Superior temporal gyrus (tissue), 1 donor: ENCODE results near the gene ZDHHC11B.
A peak's percentile ranks its signal among the peaks of the same experiment; 100 is the strongest.
"Not testable (repeated sequence)": the region's sequence is repeated elsewhere in the genome, so short reads cannot be mapped to it uniquely, and the experiment has no call there.

ENCODE experiments used
- DNase-seq: peaks from one replicate; pipeline ENCODE4 v3.0.0-alpha.2; 2016; ENCODE audit errors: extremely low spot score

The ZDHHC11B gene, protein sequence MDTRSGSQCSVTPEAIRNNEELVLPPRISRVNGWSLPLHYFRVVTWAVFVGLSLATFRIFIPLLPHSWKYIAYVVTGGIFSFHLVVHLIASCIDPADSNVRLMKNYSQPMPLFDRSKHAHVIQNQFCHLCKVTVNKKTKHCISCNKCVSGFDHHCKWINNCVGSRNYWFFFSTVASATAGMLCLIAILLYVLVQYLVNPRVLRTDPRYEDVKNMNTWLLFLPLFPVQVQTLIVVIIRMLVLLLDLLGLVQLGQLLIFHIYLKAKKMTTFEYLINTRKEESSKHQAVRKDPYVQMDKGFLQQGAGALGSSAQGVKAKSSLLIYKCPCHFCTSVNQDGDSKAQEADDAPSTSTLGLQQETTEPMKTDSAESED

DNA sequence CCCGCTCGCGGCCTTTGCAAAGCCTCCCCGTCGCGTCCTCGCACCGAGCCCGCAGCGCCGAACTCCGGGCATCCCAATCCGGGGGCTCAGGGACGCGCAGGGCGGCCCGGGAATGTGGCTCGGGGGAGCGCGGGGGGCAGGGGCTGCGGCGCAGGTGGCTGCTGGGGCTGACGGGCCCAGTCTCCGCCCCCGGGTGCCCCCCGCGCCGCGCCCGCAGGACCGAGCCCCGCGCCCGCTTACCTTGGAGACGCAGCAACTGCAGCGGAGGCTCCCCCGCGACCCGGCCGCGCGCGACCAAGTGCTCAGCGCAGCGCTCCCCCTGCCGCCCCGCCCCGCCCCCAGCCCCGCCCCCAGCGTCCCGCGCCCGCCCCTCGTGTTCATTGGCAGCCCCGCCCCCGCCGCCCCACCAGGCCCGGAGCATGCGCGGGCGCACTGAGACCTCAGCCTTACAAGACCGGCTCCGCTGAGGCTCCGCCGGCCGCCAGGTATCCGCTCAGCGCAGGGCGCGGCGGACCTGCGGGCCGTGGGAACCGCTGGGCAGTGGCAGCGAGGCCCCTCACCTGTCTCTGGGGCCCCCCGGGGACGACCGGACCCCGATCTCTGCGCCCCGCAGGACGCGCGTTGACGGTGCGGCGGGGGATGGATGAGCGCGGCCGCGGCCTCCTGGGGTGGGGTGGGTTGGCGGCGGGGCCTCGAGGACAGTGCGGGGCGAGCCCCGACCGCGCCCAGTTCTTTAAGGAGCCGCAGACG, at the start of gene ZDHHC11B:
Gene ZDHHC11B, minus strand, starts transcription at position 302 of the 750 bp plus-strand sequence. CDS start 17,810 bp downstream, outside the sequence.
- DNase-seq, result peak; percentile 88

DNA sequence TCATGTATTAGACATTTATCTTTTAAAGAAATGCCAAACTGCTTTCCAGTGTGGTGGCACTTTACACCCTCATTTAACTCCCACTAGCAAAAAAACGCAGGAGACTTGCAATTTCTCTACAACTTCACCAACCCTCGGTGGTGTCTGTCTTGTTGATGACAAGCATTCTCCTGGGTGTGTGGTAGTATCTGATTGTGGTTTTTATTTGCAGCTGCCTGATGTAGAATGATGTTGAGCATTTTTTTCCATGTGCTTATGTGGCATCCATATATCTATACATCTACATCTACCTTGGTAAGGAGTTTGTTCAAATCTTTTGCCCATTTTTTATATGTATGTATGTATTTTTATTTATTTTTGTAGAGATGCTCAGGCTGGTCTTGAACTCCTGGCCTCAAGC, 49.5 kb upstream of the ZDHHC11B start:
- DNase-seq, result not testable (repeated sequence)

DNA sequence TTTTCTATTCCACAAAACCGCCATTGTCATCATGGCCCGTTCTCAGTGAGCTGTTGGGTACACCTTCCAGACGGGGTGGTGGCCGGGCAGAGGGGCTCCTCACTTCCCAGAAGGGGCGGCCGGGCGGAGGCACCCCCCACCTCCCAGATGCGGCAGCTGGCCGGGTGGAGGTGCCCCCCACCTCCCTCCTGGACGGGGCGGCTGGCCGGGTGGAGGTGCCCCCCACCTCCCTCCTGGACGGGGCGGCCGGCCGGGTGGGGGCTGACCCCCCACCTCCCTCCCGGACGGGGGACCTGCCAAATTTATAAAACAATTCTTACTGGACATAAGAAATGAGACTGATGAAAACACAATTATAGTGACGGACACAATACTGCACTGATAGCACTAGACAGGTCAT, 43.7 kb upstream of the ZDHHC11B start:
- DNase-seq, result not testable (repeated sequence)

DNA sequence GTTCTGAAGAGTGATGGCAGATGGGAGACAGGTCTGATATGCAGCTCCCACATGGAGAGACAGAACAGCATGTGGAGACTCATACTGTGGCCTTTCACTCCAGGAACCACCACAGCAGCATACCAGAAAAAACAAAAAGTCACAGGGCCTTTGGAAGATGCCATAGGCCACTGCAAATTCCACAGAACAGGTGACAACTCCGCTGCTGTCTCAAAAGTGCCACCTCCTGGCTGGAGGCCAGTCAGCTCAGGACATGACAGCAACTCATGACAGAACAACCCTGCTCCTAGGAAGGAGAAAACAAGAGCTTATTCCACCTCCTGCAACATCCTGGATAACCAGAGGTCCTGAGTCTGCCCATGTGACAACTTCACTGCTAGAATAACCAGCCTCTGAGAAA, 41.0 kb upstream of the ZDHHC11B start:
- not testable (repeated sequence) for DNase-seq

DNA sequence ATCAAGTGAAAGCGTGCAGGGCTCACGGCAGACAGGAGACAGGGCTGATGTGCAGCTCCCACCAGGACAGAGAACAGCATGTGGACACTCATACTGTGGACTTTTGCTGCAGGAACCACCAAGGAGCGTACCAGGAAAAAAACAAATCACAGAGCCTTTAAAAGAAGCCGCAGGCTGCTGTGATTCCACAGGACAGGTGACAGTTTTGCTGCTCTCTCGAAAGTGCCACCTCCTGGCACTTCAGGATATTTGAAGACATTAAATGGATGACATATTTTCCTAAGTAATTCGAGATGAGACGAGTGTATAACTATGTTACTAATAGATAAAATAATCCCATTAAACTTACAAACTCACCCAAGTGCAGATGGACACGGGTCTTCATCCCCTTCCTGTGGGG, 37.0 kb upstream of the ZDHHC11B start:
- DNase-seq, result no peak

DNA sequence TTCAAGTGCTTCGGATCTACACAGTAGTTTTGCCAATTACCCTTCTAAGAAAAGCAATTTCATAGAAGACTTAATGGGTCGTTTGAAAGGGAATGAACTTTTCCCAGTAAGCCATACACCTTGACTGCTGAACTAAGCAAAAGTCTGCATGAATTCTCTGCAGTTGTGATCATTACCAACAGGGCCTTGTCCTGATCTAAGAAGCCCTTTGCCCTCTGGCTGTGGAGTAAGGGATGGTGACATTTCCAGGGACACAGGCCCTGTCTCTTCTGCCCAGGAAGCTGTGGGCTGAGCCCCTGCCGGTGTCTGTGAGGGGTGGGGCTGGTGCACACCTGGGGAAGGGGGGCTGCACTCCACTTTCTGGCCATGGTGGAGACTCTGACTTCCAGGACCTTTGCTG, 35.7 kb upstream of the ZDHHC11B start:
- DNase-seq, result no peak

DNA sequence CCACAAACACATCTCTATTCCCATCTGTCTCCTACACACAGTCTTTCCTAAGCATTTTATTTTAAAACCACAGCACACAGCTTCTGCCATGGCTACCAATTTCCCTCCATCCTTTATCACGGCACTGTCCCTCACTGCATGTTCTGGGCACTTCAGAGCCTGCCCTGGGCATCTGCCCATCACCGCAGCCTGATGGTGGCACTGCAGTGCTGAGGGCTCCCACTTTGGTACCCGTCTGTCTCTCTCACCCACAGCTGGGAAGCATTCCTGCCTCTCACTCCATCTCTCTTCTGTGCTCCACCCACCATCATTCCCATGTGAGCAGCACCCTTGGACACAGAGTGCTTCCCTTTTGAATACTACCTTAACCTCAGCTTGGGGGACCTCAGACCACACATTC, 34.5 kb upstream of the ZDHHC11B start:
- DNase-seq, result no peak

DNA sequence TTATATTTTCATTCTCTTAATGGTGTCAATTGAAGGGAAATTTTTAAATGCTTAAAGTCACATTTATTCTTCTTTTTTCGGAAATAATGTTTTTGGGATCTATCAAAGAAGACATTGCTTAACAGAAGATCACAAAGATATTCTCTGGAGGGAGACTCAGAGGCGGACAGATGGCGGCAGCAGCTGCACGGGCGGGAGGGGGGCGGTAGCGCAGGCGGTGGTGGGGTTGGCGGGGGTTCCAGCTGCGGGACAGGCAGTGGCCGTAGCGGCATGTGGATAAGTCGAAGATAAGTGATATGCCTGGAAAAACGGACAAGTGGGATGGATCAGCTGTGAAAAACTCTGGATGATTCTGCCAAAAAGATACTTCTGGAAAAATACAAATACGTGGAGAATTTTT, 31.6 kb upstream of the ZDHHC11B start:
- no peak for DNase-seq

DNA sequence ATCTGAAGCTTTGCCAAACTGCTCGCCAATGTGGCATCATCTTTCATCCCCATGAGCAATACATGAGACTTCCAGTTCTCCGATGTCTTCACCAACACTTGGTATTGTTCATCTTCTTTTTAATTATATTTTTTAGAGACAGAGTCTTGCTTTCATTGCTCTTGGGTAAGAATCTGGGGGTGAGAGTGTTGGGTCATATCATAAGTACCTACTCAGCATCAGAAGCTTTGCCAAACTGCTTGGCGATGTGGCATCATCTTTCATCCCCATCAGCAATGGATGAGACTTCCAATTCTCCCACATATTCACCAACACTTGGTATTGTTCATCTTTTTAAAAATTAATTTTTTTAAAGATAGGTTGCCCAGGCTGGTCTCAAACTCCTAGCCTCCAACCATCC, 30.9 kb upstream of the ZDHHC11B start:
- no peak for DNase-seq

DNA sequence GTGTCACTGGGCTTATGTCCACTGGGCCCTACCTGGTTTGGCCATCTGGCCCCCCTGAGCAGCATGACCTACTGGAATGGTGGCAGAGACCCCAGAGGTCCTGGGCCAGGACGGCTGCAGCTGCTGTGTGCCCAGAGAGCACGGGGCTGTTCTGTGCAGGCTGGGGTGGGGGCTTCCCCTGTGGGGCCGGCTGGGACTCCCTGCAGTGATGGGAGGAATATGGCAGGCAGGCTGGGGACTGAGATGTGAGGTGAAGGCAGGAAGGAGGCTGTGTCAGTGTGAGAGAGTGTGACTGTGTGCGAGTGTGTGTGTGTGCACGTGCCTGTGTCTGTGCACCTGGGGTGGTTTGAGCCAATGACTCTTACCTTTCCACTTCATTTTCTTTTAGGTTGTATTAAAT, 29.0 kb upstream of the ZDHHC11B start:
- not testable (repeated sequence) for DNase-seq

DNA sequence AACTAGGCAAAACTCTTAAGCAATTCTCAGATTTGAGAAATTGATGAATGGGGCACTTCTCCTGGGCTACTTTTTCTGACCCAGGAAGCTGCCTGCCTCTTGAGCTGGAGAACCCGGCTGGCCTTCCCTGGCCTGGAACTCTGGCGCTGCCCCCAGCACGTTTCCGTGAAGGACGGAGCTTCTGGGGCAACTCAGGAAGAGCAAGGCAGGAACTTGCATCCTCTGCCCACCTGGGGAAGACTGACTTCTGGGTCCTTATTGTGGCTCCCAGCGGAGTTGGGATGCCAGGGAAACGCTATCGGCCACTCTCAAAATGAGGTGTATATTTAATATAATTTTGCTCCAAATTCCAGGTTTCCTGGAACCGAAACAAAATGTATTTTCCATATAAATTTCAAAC, 26.9 kb upstream of the ZDHHC11B start:
- DNase-seq, result not testable (repeated sequence)

DNA sequence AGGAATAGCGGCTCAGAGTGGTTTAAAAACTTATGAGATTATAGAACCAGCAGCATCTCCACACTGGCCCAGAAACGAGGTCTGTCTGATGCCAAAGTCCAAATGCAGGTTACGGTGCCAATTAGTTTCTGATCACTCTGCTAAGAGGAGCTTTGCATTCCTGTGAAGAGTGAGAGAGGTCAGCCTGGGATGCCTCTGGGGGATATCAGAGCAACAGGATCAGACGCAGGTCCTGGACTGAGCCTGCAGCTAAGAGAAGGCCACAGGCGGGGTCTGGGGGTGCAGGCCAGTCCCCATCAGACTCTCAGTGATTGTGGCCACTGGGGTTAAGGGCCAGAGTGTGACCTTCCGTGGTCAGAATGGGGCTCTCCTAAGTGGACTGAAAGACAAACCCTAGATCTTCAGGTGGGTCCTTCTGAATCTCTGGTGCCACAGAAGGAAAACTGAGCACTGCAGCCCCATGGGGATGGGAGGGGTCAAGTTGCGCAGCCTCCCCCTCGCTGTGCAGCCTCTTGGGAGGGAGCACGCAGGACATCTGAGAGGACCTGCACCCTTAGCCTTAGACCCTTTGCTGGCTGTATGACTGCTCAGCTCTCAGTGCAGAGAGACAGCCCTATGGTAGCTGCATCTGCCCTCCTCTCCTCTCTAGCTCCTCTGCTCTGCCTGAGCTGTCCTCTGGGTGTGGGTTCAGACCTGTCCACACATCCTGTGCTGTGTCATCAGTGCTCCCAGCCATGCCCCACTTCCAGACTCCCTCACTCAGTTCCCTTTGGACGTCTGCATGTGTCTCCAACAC, 23.4 kb upstream of the ZDHHC11B start:
- not testable (repeated sequence) for DNase-seq

DNA sequence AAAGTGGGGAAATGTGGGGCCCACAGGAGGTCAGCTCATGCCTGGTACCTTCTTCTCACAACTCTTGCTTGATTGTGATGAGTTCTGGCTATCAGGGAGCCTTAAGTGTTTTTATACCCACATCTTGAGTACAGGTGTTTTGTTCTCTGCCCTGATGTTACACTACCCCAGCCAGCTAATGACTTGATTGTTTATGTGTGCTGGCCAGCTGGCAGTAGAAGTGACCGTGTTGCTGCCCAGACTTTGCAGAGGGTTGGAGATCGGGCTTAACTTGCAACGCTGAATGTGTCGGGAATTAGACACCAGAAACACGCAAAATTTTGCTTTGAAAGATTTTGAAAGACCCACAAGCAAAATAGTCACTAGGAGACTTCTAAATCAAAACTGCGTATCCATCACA, 16.9 kb upstream of the ZDHHC11B start:
- no peak for DNase-seq

DNA sequence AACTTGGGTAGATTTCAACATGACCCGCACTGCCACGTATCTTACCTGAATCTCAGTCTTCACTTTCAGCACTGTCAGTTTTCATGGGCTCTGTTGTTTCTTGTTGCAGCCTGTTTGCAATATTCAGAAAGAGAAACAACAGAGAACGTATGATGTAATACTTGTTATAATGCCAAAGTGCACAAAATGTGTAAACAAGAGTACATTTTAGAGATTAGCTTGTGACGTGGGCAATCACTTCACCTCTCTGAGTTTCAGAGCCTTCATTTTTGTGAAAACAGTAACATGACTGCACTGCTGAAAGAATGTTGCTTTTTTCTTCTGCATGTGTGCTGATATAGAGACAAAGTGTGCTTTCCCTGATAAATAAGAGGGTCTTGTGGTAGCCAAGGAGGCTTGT, 16.5 kb upstream of the ZDHHC11B start:
- peak; percentile 16 for DNase-seq

DNA sequence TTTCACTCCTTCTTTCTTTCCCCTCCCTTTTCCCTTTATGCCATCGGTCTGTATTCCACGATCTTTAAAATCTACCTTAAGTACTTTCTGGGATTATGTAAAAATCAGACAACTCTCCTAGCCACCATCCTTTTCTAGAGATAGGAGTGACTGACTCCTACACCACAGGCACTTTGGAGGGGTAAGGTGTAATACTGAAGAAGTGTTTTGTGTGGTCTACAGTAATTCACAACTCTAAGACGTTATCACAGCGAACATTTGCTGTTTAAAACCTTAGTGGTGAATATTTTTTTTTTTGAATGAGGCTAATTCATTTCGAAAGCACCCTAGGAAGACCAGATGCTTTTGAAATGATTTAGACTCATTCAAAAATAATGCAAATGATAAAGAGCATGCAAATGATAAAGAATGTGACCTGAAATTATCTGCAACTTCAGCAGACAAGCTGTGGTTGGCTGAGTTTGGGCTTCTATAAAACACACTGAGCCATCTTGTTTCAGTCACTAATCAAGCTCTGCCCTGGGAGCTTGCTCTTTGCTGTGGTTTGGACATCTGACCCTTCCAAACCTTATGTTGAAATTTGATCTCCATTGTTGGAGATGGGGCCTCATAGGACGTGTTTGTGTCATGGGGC, 14.1 kb upstream of the ZDHHC11B start:
- not testable (repeated sequence) for DNase-seq

DNA sequence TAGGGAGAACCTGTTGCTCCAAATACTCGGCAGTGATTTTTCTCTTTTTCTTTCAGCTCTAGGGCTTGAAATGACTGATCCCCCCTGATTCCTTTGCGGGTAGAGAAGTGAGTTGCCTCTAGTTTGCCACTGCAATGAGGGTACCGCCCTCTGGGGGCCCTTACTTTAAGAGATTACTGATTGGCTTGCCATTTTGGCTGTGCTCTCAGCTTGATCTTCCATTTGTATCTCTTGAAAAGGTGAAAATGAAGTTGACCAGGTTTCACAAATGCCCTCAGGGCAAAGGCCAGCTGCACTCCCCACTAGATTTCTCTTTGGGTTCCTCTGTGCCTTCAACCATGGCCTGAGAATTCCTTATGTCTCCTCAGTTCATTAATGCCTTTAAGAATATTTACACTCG, 13.5 kb upstream of the ZDHHC11B start:
- not testable (repeated sequence) for DNase-seq

DNA sequence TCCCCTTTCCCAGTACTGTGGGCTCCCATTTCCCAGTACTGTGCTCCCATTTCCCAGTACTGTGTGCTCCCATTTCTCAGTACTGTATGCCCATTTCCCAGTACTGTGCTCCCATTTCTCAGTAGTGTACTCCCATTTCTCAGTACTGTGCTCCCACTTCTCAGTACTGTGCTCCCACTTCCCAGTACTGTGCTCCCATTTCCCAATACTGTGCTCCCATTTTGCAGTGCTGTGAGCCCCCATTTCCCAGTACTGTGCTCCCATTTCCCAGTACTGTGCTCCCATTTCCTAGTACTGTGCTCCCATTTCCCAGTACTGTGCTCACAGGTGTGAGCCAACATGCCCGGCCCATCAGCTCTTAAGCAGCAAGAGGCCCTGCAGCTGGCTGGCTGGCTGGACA, 11.3 kb upstream of the ZDHHC11B start:
- not testable (repeated sequence) for DNase-seq

DNA sequence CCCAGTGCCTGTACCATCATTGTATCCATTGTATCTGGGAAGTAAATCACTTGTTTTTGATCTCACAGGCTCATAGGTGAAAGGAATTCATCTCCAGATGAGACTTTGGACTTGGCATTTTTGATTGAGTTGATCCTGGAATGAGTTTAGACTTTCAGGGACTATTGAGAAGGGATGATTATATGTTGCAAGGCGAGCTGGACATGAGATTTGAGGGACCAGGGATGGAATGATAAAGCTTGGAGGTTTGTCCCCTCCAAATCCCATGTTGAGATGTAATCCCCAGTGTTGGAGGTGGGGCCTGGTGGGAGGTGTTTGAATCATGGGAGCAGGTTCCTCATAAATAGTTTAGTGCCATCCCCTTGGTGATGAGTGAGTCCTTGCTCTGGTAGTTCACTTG, 10.4 kb upstream of the ZDHHC11B start:
- not testable (repeated sequence) for DNase-seq

DNA sequence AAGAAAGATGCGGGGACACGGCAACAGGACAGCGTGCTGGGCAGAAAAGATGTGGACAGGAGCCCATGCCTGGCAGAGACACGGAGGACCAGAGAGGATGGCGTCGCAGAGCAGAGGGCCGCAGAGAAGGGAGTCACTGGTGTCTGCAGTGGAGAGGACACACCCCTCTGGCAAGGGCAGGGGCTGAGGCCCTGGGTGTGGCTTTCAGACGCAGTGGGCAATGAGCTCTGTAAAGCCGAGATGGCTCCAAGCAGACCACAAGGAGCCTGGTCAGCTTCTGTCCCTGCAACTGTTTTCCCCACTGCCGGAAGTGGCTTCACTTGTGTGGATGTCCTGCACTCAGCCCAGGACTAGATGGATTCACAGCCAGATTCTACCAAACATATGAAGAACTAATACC, 4.2 kb upstream of the ZDHHC11B start:
- not testable (repeated sequence) for DNase-seq

DNA sequence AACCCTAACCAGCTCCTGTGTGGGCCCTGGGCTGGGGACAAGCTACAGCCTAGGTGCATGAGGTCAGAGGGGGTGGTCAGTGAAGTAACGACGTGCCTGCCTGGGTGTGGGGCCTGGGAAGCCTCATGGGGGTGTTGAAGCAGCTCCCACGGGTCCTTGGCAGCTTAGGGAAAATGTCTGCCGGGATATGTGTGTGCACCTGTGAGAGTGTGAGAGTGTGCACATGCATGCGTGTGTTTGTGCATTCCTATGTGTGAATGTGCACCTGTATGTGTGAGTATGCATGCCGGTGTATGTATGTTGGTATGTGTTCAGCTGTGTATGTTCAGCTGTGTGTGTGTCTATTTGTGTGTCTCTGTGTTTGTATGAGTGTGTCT, 3.3 kb upstream of the ZDHHC11B start:
- not testable (repeated sequence) for DNase-seq

DNA sequence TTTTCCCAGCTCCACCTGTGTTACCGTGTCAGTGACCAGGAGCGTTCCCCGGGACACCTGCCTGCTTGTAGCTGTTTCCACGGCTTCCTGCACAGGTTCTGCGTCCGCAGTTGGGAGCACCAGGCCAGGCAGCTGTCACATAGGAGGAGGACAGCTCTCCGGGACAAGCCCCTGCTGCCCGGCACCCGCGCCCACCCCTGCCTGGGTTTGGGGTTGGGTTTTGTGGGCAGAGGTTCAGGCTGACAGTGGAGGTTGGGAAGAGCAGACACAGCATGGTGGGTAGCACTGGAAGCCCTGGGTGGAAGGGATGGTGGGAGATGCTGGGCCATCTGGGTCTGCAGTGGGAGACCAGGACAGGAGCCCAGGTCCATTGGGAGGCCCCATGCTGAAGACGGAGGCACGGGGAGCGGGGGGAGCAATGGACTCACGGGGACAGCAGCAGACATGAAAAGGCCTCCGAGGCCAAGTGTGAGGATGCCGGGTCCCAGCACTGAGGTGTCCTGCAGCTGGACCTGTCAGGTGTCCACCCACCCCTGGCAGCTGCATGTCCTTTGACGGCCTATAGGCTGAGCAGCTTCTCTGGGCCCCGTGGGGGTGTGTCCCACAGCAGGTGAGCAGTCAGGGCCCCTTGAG, 2.8 kb upstream of the ZDHHC11B start:
- not testable (repeated sequence) for DNase-seq
